ENCODE data around the gene JAKMIP2. TPM values are rescaled to one million over a fixed set of nuclear protein-coding genes. Genes with fewer than 3 reads are reported as not detected.

JAKMIP2 gene
- total and polyA plus RNA-seq, 9 donors = 0.10 to 7.0 (median 0.24) TPM

DNA sequence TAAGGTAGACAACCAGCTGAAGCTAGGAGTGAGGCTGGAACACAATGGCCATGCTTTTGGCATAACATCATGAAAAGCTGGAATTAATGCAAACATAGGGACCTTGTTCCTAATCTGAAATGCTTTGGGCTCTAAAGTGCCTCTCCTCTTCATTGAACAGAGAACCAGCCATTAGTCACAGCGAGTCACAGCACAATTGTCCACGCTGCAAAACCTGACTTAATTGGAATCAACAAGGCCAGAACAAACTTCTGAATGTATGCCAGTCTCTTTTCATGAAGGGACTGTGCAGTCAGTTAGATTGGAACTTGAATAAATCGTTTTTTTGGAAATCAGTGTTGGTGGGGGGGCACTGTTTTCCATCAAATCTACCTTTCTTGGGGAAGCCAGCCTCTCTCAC is 96.5 kb downstream of the JAKMIP2 start:
- intact Hi-C loops (cut with DNase I) = no loop called here
- Histone ChIP-seq H3K27ac (no peak overlapping the region), H3K9me3 (no peaks in the 10 kb centered on the region), H3K4me3 (no peak overlapping the region), H3K36me3 (no peaks in the 10 kb centered on the region), H3K27me3 (no peaks in the 10 kb centered on the region), H3K4me1 (ENCODE audit: insufficient read depth) (peaks cover 8% of the 10 kb centered on the region)
- TF ChIP-seq, protein P1, sequence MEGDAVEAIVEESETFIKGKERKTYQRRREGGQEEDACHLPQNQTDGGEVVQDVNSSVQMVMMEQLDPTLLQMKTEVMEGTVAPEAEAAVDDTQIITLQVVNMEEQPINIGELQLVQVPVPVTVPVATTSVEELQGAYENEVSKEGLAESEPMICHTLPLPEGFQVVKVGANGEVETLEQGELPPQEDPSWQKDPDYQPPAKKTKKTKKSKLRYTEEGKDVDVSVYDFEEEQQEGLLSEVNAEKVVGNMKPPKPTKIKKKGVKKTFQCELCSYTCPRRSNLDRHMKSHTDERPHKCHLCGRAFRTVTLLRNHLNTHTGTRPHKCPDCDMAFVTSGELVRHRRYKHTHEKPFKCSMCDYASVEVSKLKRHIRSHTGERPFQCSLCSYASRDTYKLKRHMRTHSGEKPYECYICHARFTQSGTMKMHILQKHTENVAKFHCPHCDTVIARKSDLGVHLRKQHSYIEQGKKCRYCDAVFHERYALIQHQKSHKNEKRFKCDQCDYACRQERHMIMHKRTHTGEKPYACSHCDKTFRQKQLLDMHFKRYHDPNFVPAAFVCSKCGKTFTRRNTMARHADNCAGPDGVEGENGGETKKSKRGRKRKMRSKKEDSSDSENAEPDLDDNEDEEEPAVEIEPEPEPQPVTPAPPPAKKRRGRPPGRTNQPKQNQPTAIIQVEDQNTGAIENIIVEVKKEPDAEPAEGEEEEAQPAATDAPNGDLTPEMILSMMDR (IDR thresholded peaks at IDR 0.05) = no peak
- TF ChIP-seq POLR2A (IDR thresholded peaks at IDR 0.05) (no peak), EP300 (IDR thresholded peaks at IDR 0.05) (no peak)
- 75 to 85% (median 84%) methylated on average over 3 of the region's 3 CpGs for WGBS, 3 donors
- no peak for DNase-seq

DNA sequence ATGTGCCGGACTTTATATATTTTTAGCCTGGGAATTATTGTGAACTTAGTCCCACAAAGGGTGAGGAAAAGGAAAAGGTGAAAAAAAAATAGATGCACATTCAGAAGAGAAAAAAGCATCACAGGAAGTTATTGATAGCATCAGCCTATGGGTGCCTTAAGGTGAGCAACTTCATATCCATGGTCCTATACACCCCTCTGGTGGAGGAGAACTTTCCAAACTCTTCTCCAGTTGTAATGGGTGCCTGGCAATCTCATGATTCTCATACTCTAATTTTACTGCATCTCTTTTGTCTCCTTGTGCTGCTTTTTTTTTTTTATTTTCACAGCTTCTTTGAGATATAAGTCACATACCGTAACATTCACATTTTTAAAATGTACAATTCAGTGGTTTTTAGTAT is 107.4 kb downstream of the JAKMIP2 start:
- no peaks in the 10 kb centered on the region for H3K36me3 ChIP-seq
- intact Hi-C loops (cut with DNase I) = no loop called here
- H3K27ac ChIP-seq = no peak overlapping the region
- no peaks in the 10 kb centered on the region for H3K27me3 ChIP-seq
- 88 to 90% (median 88%) methylated on average over 2 of the region's 2 CpGs for WGBS, 3 donors
- TF ChIP-seq, protein P1 (IDR thresholded peaks at IDR 0.05) = no peak
- TF ChIP-seq EP300 (IDR thresholded peaks at IDR 0.05) (no peak), POLR2A (IDR thresholded peaks at IDR 0.05) (no peak)
- no peak for DNase-seq
- H3K4me1 ChIP-seq (ENCODE audit: insufficient read depth) = peaks cover 3% of the 10 kb centered on the region
- no peaks in the 10 kb centered on the region for H3K9me3 ChIP-seq
- no peak overlapping the region for H3K4me3 ChIP-seq

- Histone ChIP-seq H3K36me3 (no peaks in the 10 kb centered on the region), H3K27ac (no peak overlapping the region), H3K9me3 (no peaks in the 10 kb centered on the region), H3K27me3 (no peaks in the 10 kb centered on the region), H3K4me1 (ENCODE audit: insufficient read depth) (peaks cover 3% of the 10 kb centered on the region), H3K4me3 (no peak overlapping the region)
- WGBS, 3 donors = 82 to 87% (median 83%) methylated on average over 4 of the region's 4 CpGs
- intact Hi-C loops (cut with DNase I) = no loop called here
- no peak for TF ChIP-seq POLR2A (IDR thresholded peaks at IDR 0.05)
- TF ChIP-seq, protein P1 (IDR thresholded peaks at IDR 0.05) = no peak
- TF ChIP-seq EP300 (IDR thresholded peaks at IDR 0.05) = no peak
- DNase-seq = no peak
Observed at GRCh38 chr5:147674411-147674810, 108.1 kb downstream of the JAKMIP2 start.

- H3K36me3 ChIP-seq = no peaks in the 10 kb centered on the region
- no peak overlapping the region for H3K27ac ChIP-seq
- WGBS, 3 donors = 80 to 93% (median 90%) methylated on average over 2 of the region's 2 CpGs
- TF ChIP-seq EP300 (IDR thresholded peaks at IDR 0.05) (no peak), POLR2A (IDR thresholded peaks at IDR 0.05) (no peak)
- TF ChIP-seq, protein P1 (IDR thresholded peaks at IDR 0.05) = no peak
- H3K9me3 ChIP-seq = no peaks in the 10 kb centered on the region
- DNase-seq = no peak
- no peak overlapping the region for H3K4me3 ChIP-seq
- intact Hi-C loops (cut with DNase I) = no loop called here
- peaks cover 3% of the 10 kb centered on the region for H3K4me1 ChIP-seq (ENCODE audit: insufficient read depth)
- H3K27me3 ChIP-seq = no peaks in the 10 kb centered on the region
Observed at GRCh38 chr5:147673791-147674190, 108.7 kb downstream of the JAKMIP2 start.

Data from ovary (tissue), 9 donors.